ENCODE results near the gene SLC35D1. TPM values are rescaled to one million over a fixed set of nuclear protein-coding genes. Genes with fewer than 3 reads are reported as not detected.

Gene SLC35D1
- total and polyA plus RNA-seq, 2 of the 8 experiments (the other 6 are each of a cell fraction or from before 2014, with no cell fraction given) = 1.2 to 2.7 TPM

- TF ChIP-seq, protein P1, sequence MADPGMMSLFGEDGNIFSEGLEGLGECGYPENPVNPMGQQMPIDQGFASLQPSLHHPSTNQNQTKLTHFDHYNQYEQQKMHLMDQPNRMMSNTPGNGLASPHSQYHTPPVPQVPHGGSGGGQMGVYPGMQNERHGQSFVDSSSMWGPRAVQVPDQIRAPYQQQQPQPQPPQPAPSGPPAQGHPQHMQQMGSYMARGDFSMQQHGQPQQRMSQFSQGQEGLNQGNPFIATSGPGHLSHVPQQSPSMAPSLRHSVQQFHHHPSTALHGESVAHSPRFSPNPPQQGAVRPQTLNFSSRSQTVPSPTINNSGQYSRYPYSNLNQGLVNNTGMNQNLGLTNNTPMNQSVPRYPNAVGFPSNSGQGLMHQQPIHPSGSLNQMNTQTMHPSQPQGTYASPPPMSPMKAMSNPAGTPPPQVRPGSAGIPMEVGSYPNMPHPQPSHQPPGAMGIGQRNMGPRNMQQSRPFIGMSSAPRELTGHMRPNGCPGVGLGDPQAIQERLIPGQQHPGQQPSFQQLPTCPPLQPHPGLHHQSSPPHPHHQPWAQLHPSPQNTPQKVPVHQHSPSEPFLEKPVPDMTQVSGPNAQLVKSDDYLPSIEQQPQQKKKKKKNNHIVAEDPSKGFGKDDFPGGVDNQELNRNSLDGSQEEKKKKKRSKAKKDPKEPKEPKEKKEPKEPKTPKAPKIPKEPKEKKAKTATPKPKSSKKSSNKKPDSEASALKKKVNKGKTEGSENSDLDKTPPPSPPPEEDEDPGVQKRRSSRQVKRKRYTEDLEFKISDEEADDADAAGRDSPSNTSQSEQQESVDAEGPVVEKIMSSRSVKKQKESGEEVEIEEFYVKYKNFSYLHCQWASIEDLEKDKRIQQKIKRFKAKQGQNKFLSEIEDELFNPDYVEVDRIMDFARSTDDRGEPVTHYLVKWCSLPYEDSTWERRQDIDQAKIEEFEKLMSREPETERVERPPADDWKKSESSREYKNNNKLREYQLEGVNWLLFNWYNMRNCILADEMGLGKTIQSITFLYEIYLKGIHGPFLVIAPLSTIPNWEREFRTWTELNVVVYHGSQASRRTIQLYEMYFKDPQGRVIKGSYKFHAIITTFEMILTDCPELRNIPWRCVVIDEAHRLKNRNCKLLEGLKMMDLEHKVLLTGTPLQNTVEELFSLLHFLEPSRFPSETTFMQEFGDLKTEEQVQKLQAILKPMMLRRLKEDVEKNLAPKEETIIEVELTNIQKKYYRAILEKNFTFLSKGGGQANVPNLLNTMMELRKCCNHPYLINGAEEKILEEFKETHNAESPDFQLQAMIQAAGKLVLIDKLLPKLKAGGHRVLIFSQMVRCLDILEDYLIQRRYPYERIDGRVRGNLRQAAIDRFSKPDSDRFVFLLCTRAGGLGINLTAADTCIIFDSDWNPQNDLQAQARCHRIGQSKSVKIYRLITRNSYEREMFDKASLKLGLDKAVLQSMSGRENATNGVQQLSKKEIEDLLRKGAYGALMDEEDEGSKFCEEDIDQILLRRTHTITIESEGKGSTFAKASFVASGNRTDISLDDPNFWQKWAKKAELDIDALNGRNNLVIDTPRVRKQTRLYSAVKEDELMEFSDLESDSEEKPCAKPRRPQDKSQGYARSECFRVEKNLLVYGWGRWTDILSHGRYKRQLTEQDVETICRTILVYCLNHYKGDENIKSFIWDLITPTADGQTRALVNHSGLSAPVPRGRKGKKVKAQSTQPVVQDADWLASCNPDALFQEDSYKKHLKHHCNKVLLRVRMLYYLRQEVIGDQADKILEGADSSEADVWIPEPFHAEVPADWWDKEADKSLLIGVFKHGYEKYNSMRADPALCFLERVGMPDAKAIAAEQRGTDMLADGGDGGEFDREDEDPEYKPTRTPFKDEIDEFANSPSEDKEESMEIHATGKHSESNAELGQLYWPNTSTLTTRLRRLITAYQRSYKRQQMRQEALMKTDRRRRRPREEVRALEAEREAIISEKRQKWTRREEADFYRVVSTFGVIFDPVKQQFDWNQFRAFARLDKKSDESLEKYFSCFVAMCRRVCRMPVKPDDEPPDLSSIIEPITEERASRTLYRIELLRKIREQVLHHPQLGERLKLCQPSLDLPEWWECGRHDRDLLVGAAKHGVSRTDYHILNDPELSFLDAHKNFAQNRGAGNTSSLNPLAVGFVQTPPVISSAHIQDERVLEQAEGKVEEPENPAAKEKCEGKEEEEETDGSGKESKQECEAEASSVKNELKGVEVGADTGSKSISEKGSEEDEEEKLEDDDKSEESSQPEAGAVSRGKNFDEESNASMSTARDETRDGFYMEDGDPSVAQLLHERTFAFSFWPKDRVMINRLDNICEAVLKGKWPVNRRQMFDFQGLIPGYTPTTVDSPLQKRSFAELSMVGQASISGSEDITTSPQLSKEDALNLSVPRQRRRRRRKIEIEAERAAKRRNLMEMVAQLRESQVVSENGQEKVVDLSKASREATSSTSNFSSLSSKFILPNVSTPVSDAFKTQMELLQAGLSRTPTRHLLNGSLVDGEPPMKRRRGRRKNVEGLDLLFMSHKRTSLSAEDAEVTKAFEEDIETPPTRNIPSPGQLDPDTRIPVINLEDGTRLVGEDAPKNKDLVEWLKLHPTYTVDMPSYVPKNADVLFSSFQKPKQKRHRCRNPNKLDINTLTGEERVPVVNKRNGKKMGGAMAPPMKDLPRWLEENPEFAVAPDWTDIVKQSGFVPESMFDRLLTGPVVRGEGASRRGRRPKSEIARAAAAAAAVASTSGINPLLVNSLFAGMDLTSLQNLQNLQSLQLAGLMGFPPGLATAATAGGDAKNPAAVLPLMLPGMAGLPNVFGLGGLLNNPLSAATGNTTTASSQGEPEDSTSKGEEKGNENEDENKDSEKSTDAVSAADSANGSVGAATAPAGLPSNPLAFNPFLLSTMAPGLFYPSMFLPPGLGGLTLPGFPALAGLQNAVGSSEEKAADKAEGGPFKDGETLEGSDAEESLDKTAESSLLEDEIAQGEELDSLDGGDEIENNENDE (IDR thresholded peaks at IDR 0.05; ENCODE audit: insufficient replicate concordance, low read length) = no peak
- TF ChIP-seq BACH1 (IDR thresholded peaks at IDR 0.05; ENCODE audit: low read length) (no peak), SP4 (IDR thresholded peaks at IDR 0.05; ENCODE audit: low read length) (no peak), GABPA (IDR thresholded peaks at IDR 0.05; ENCODE audit: borderline replicate concordance, insufficient read depth, low read length) (no peak), POLR2A (IDR thresholded peaks at IDR 0.05; ENCODE audit: control extremely low read depth in 1 of 2, low read depth in 2 of 2, low read length in 2 of 2) (no peak), YY1 (IDR thresholded peaks at IDR 0.05; ENCODE audit: low read depth, low read length) (peak; percentile 73; the same call in 1 of the 2 replicates)
- TF ChIP-seq, protein P2, sequence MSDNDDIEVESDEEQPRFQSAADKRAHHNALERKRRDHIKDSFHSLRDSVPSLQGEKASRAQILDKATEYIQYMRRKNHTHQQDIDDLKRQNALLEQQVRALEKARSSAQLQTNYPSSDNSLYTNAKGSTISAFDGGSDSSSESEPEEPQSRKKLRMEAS (IDR thresholded peaks at IDR 0.05) = no peak
- TF ChIP-seq, protein P3, sequence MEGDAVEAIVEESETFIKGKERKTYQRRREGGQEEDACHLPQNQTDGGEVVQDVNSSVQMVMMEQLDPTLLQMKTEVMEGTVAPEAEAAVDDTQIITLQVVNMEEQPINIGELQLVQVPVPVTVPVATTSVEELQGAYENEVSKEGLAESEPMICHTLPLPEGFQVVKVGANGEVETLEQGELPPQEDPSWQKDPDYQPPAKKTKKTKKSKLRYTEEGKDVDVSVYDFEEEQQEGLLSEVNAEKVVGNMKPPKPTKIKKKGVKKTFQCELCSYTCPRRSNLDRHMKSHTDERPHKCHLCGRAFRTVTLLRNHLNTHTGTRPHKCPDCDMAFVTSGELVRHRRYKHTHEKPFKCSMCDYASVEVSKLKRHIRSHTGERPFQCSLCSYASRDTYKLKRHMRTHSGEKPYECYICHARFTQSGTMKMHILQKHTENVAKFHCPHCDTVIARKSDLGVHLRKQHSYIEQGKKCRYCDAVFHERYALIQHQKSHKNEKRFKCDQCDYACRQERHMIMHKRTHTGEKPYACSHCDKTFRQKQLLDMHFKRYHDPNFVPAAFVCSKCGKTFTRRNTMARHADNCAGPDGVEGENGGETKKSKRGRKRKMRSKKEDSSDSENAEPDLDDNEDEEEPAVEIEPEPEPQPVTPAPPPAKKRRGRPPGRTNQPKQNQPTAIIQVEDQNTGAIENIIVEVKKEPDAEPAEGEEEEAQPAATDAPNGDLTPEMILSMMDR (IDR thresholded peaks at IDR 0.05; ENCODE audit: control extremely low read depth in 1 of 3, insufficient read depth in 1 of 3, low read depth in 1 of 3, low read length in 3 of 3) = peak in 2 of 3 experiments; percentile 83 to 86; a peak in 3 of 4 replicates
Observed at GRCh38 chr1:66996018-66996682, 57.8 kb downstream of the SLC35D1 start (continued).
